ENCODE data around the gene LMOD2. TPM values are rescaled to one million over a fixed set of nuclear protein-coding genes. Genes with fewer than 3 reads are reported as not detected.

Gene LMOD2
- total RNA-seq, 1 experiment from 2014 or later: not detected

GRCh38 chr7:123679614-123680013 lies 23.9 kb downstream of the LMOD2 start:
- in situ Hi-C loops (cut with HindIII; ENCODE audit: low pct_unique_long_range_greater_than_20kb, low sequenced_read_pairs) (no loop called here), intact Hi-C loops (cut with micrococcal nuclease; ENCODE audit: unreplicated experiment) (no loop called here)
- TF ChIP-seq POLR2AphosphoS5 (IDR thresholded peaks at IDR 0.05; ENCODE audit: low read depth, low read length): no peak
- no peak for DNase-seq (ENCODE audit: low read depth, low spot score)
- H3K4me3 ChIP-seq (ENCODE audit: low read depth in 2 of 2, low read length in 2 of 2): no peak overlapping the region
- H3K27ac ChIP-seq (ENCODE audit: low read length): no peak overlapping the region
- no peaks in the 10 kb centered on the region for H3K4me1 ChIP-seq (ENCODE audit: control insufficient read depth, insufficient read depth, low read length)
- no peaks in the 10 kb centered on the region for H3K9me3 ChIP-seq (ENCODE audit: control insufficient read depth, insufficient read depth, low read depth, low read length)
- no TSS peak for BruUV-seq (replicated peaks)
- POLR2A ChIA-PET: no interaction called here
- no peak for ATAC-seq
- no peaks in the 10 kb centered on the region for H3K27me3 ChIP-seq (ENCODE audit: control insufficient read depth, insufficient read depth, low read length)
- CTCF ChIA-PET: no interaction called here
- peaks cover 12% of the 10 kb centered on the region for H3K36me3 ChIP-seq (ENCODE audit: control insufficient read depth, insufficient read depth, low read length)

- no peaks in the 10 kb centered on the region for H3K4me1 ChIP-seq (ENCODE audit: control insufficient read depth, insufficient read depth, low read length)
- no TSS peak for BruUV-seq (replicated peaks)
- in situ Hi-C loops (cut with HindIII; ENCODE audit: low pct_unique_long_range_greater_than_20kb, low sequenced_read_pairs): no loop called here
- H3K27ac ChIP-seq (ENCODE audit: low read length): no peak overlapping the region
- H3K4me3 ChIP-seq (ENCODE audit: low read depth in 2 of 2, low read length in 2 of 2): no peak overlapping the region
- ChIA-PET CTCF (no interaction called here), POLR2A (no interaction called here)
- no peaks in the 10 kb centered on the region for H3K27me3 ChIP-seq (ENCODE audit: control insufficient read depth, insufficient read depth, low read length)
- TF ChIP-seq CTCF (IDR thresholded peaks at IDR 0.05): no peak
- DNase-seq (ENCODE audit: low read depth, low spot score): no peak
- H3K9me3 ChIP-seq (ENCODE audit: control insufficient read depth, insufficient read depth, low read depth, low read length): no peaks in the 10 kb centered on the region
- ATAC-seq: no peak
- H3K36me3 ChIP-seq (ENCODE audit: control insufficient read depth, insufficient read depth, low read length): peaks cover 12% of the 10 kb centered on the region
- intact Hi-C loops (cut with micrococcal nuclease; ENCODE audit: unreplicated experiment): no loop called here
These were observed 24.9 kb downstream of the LMOD2 start for GRCh38 chr7:123680580-123680979.

GRCh38 chr7:123681561-123681960 lies 25.9 kb downstream of the LMOD2 start:
- DNase-seq (ENCODE audit: low read depth, low spot score) (no peak), ATAC-seq (no peak)
- Histone ChIP-seq H3K27ac (ENCODE audit: low read length) (no peak overlapping the region), H3K4me3 (ENCODE audit: low read depth in 2 of 2, low read length in 2 of 2) (no peak overlapping the region), H3K9me3 (ENCODE audit: control insufficient read depth, insufficient read depth, low read depth, low read length) (no peaks in the 10 kb centered on the region), H3K27me3 (ENCODE audit: control insufficient read depth, insufficient read depth, low read length) (no peaks in the 10 kb centered on the region), H3K4me1 (ENCODE audit: control insufficient read depth, insufficient read depth, low read length) (no peaks in the 10 kb centered on the region), H3K36me3 (ENCODE audit: control insufficient read depth, insufficient read depth, low read length) (peaks cover 12% of the 10 kb centered on the region)
- CTCF ChIA-PET: interaction anchor here (1.4 kb wide), 1 partner anchor 116 kb away, joined by 3 read pairs; no protein-coding TSS in a partner anchor
- no TSS peak for BruUV-seq (replicated peaks)
- in situ Hi-C loops (cut with HindIII; ENCODE audit: low pct_unique_long_range_greater_than_20kb, low sequenced_read_pairs): no loop called here
- TF ChIP-seq TCF7L2 (IDR thresholded peaks at IDR 0.05; ENCODE audit: low read depth, low read length): no peak
- TF ChIP-seq REST (IDR thresholded peaks at IDR 0.05; ENCODE audit: insufficient read depth in 1 of 2, low read depth in 2 of 2, low read length in 1 of 2): no peak
- no peak for TF ChIP-seq POLR2AphosphoS5 (IDR thresholded peaks at IDR 0.05; ENCODE audit: low read depth, low read length)
- intact Hi-C loops (cut with micrococcal nuclease; ENCODE audit: unreplicated experiment): no loop called here
- POLR2A ChIA-PET: no interaction called here

Data from Panc1 (cell line).